Measurements from ENCODE around the gene KMT2E.

The KMT2E gene

DNA sequence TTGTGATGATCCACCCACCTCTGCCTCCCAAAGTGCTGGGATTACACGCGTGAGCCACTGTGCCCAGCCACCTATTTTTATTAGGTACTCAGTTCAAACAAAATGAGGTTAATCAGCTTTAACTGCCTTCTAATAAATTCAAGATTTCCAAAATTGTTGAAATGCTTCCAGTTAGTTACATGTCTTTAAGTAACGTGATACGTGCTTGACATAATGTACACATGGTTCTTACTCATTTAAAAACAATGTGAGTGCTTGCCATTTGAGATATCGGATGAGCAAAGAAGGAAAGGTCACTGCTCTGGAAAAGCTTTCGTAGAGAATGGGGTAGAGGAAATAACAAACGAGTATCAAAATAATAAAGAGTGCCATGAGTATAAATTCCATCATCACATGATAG lies 83.6 kb downstream of the KMT2E start:
- Mint-ChIP-seq H3K4me3 (no peak overlapping the region), H3K27me3 (no peaks in the 10 kb centered on the region), H3K36me3 (peaks cover 30% of the 10 kb centered on the region), H3K4me1 (peaks cover 28% of the 10 kb centered on the region), H3K9me3 (no peaks in the 10 kb centered on the region), H3K27ac (no peak overlapping the region)
- no peak for ATAC-seq

DNA sequence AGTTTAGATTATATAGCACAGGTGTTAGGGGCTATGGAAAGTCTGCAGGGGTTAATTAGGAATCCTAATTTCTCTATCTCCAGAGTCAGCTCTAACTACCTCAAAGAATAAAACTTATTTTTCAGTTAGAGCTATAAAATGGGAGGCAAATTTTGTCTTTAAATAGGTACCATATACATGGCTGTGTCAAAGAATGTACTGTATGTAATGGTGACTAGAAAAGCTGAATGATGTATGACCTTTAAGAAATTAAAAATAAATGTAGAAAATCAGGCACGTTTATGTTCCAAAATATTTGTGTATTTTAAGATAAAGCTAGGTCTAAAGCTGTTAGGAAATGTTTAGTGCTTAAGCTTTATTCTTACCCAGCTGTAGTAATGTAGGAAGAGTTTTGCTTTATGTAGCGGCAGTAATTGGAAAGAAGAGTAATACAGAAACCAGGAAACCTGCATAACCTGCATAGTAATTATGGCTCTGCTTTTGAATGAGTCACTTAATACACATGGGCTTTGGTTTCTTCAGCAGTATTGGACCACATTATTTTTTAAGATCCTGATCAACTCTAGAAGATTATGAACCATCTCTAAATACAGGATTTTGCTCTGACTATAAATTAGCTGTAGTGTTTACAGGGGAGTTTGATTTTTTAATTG lies 85.0 kb downstream of the KMT2E start:
- Mint-ChIP-seq H3K27ac (peak overlapping the region; percentile 75), H3K4me3 (no peak overlapping the region), H3K27me3 (no peaks in the 10 kb centered on the region), H3K36me3 (peaks cover 39% of the 10 kb centered on the region), H3K4me1 (peaks cover 28% of the 10 kb centered on the region), H3K9me3 (no peaks in the 10 kb centered on the region)
- ATAC-seq = peak; percentile 73

DNA sequence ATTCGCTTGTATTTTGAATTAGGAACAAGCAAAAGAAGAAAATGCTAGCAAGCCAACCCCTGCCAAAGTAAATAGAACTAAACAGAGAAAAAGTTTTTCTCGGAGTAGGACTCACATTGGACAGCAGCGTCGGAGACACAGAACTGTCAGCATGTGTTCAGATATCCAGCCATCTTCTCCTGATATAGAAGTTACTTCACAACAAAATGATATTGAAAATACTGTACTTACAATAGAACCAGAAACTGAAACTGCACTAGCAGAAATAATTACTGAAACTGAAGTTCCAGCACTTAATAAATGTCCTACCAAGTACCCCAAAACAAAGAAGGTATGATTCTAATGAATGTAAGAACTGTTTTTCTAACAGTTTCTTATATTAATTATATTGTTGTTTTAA lies 87.9 kb downstream of the KMT2E start:
- Mint-ChIP-seq H3K36me3 (peaks cover 43% of the 10 kb centered on the region), H3K4me1 (peaks cover 28% of the 10 kb centered on the region), H3K9me3 (no peaks in the 10 kb centered on the region), H3K27me3 (no peaks in the 10 kb centered on the region), H3K27ac (no peak overlapping the region), H3K4me3 (no peak overlapping the region)
- ATAC-seq = no peak

DNA sequence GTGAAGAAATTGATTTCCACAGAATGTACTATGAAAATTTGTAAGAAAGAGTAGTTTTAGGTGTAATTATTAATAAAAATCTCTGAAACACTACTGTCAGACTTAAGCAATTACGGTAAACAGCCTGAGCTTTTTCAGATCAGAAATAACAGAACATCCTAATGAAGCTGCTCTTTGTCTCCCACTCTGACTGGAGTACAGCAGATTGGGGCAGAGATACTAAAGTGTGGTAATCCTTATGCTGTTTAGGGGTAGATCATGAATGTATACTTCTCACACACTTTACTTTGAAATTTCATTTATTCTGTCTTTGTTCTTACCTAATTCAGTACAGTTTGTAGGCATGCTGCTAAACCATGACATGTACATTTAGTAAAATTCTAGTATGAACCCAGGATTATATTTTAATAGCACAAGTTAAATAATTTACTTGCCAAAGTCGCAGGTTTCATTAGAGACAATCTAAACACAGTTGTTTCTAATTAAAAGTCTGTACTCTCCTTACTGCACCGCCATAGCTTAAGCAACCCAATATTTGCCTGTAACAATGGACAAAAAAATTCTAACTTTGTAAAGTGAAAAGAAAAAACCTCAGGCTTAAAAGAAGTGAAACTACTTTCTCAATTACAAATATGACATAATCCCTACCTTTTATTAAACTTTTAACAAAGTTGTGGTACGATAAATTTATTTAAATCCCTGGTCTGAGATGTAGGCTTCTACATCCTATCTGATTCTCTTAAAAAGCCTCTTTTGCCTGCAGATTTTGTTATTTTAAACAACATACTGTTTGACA lies 88.8 kb downstream of the KMT2E start:
- Mint-ChIP-seq H3K9me3 (no peaks in the 10 kb centered on the region), H3K4me1 (peaks cover 24% of the 10 kb centered on the region), H3K36me3 (peaks cover 38% of the 10 kb centered on the region), H3K4me3 (no peak overlapping the region), H3K27me3 (no peaks in the 10 kb centered on the region), H3K27ac (no peak overlapping the region)
- ATAC-seq = no peak

DNA sequence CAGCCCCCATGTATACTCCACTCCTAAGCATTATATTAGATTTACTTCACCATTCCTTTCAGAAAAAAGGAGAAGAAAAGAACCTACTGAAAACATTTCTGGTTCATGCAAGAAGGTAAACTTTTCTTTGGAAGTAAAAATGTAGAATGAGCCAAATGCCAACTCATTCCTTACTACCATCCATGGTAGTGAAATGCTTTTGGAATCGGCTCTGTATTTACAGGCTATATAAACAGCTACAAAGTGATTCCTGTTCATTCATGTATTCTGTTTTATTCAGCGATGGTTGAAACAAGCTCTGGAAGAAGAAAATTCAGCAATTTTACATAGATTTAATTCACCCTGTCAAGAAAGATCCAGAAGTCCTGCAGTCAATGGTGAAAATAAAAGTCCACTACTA lies 91.6 kb downstream of the KMT2E start:
- H3K4me1 Mint-ChIP-seq = peaks cover 7% of the 10 kb centered on the region

DNA sequence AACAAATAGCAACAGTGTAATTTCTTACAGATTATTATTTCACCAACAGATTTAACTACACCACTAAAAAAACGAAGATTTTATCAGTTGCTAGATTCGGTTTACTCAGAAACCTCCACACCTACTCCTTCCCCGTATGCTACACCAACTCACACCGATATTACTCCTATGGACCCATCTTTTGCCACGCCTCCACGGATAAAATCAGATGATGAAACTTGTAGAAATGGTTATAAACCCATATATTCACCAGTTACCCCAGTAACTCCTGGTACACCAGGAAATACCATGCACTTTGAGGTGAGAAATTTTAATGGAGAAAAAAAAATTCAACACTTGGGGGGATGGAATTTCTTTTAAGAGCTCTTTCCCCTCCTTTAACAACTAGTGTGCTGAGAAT lies 92.5 kb downstream of the KMT2E start:
- Mint-ChIP-seq H3K36me3 (peaks cover 23% of the 10 kb centered on the region), H3K4me1 (no peaks in the 10 kb centered on the region), H3K9me3 (no peaks in the 10 kb centered on the region), H3K4me3 (no peak overlapping the region), H3K27me3 (no peaks in the 10 kb centered on the region), H3K27ac (peak overlapping the region; percentile 24)
- ATAC-seq = no peak

More for the DNA sequence above, 91.6 kb downstream of the KMT2E start:
- ATAC-seq = no peak
- Mint-ChIP-seq H3K27ac (peak overlapping the region; percentile 24), H3K36me3 (peaks cover 31% of the 10 kb centered on the region), H3K4me3 (no peak overlapping the region), H3K27me3 (no peaks in the 10 kb centered on the region), H3K9me3 (no peaks in the 10 kb centered on the region)

DNA sequence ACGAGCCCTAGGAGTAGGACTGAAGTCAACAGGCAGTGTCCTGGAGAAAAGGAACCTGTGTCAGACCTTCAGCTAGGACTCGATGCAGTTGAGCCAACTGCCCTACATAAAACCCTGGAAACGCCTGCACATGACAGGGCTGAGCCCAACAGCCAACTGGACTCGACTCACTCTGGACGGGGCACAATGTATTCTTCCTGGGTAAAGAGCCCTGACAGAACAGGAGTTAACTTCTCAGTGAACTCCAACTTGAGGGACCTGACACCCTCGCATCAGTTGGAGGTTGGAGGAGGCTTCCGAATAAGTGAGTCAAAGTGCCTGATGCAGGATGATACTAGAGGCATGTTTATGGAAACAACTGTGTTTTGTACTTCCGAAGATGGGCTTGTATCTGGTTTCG lies 93.5 kb downstream of the KMT2E start:
- H3K4me1 Mint-ChIP-seq = no peaks in the 10 kb centered on the region
- no peaks in the 10 kb centered on the region for H3K9me3 Mint-ChIP-seq
- no peaks in the 10 kb centered on the region for H3K27me3 Mint-ChIP-seq
- H3K4me3 Mint-ChIP-seq = no peak overlapping the region
- H3K27ac Mint-ChIP-seq = no peak overlapping the region
- ATAC-seq = no peak
- H3K36me3 Mint-ChIP-seq = peaks cover 31% of the 10 kb centered on the region

DNA sequence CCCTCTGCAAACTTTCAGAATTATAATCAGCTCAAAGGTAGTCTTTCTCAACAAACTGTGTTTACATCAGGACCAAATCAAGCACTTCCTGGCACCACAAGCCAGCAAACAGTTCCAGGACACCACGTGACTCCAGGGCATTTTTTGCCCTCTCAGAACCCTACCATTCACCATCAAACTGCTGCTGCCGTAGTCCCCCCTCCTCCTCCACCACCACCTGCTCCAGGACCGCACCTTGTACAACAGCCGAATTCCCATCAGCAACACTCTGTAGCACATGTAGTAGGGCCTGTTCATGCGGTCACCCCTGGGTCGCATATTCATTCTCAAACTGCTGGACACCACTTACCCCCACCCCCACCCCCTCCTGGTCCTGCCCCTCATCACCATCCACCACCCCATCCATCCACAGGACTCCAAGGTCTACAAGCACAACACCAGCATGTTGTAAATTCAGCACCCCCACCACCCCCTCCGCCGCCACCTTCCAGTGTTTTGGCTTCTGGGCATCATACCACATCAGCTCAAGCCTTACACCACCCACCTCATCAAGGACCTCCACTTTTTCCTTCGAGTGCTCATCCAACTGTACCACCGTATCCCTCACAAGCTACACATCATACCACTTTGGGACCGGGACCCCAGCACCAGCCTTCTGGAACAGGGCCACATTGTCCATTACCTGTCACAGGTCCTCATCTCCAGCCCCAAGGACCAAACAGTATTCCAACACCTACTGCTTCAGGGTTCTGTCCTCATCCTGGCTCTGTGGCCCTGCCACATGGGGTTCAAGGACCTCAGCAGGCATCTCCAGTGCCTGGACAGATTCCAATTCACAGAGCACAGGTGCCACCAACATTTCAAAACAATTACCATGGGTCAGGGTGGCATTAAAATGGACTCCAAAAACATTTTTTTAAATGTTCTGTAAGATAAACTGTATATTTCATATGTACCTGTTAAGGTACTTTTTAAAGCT lies 98.7 kb downstream of the KMT2E start:
- H3K36me3 Mint-ChIP-seq = peaks cover 32% of the 10 kb centered on the region
- no peaks in the 10 kb centered on the region for H3K9me3 Mint-ChIP-seq
- no peaks in the 10 kb centered on the region for H3K4me1 Mint-ChIP-seq
- no peaks in the 10 kb centered on the region for H3K27me3 Mint-ChIP-seq
- ATAC-seq = no peak
- H3K27ac Mint-ChIP-seq = peak overlapping the region; percentile 5
- no peak overlapping the region for H3K4me3 Mint-ChIP-seq

DNA sequence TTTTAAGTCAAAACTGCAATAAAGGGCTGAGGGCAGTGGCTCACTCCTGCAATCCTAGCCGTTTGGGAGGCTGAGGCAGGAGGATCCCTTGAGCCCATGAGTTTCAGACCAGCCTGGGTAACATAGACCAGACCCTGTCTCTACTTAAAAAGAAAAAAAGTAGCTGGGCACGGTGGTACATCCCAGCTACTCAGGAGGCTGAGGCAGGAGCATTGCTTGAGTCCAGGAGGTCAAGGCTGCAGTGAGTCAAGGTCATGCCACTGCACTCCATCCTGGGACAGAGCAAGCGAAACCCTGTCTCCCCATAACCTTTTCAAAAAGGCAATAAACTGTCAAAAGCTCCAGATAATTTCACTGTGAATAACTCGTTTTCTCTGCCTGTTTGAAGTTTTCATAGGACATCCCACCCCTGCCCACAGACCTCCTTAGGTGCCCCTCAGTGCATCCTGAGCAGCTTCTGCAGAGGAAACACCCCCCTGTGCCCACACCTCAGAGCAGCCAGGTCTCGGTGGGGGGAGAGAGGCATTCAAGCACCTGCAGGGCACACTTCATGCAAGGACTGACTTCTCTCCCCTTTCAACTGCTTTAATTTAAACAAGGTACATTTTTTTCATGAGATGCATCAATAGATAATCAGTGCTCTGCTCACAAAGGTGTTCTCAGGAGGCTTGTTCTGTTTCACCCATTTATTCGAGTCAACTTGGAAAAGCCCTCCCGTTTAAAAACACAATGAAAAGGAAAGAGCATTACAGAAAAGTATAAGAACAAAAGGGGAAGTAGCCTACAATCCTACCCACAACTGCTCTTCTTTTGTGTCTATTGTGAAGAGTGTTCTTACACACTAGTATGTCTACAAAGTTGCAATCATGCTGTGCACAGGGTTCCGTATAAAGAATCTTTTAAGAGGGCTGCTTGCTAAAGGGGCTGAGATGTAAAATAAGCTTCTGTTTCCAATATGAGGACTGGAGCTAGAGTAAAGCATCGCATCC lies 104.9 kb downstream of the KMT2E start:
- Mint-ChIP-seq H3K4me1 (peaks cover 15% of the 10 kb centered on the region), H3K36me3 (peaks cover 44% of the 10 kb centered on the region), H3K9me3 (no peaks in the 10 kb centered on the region), H3K27ac (peak overlapping the region; percentile 60), H3K27me3 (no peaks in the 10 kb centered on the region), H3K4me3 (peak overlapping the region; percentile 24)
- ATAC-seq = peak; percentile 82

DNA sequence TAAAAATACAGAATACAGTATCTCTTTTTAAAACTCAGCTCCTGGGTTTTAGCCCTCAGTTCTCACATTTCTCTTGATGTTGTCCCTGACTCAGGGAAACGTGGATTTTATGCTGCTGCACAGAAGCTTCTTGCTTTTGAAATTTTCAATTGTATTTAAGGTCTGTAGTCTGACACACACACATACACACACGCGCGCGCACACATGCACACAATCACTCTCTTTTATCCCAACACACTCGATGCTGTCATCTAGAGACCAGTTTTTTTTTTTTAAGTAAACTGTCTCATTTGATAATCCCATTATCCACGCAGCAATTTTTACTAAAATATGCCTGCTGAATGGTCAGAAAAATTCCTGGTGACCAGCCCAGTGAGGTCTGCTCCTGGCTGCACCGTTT lies 108.6 kb downstream of the KMT2E start:
- H3K9me3 Mint-ChIP-seq = no peaks in the 10 kb centered on the region
- no peak overlapping the region for H3K27ac Mint-ChIP-seq
- H3K36me3 Mint-ChIP-seq = peaks cover 46% of the 10 kb centered on the region
- no peak for ATAC-seq
- no peaks in the 10 kb centered on the region for H3K27me3 Mint-ChIP-seq
- H3K4me3 Mint-ChIP-seq = no peak overlapping the region
- peaks cover 33% of the 10 kb centered on the region for H3K4me1 Mint-ChIP-seq

DNA sequence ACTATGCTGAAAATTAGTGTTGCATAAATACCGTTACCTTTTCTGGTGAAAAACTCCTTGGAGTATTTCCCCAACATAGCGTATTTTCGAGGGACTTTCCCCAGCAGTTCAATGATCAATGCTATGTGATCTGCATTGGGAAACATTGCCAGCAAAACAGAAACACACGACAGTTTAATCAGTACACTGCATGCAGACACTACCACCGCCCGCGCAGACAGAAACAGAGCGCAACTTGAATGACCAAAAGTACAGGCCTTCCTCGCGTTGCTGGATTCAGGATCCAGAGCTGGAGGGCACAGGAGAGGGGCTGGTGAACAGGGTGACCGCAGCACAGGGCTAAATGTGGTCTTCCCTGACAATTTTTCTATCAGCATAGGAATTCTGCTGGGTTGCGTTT lies 111.7 kb downstream of the KMT2E start:
- Mint-ChIP-seq H3K27me3 (no peaks in the 10 kb centered on the region), H3K4me1 (peaks cover 18% of the 10 kb centered on the region), H3K4me3 (no peak overlapping the region), H3K9me3 (no peaks in the 10 kb centered on the region), H3K27ac (no peak overlapping the region), H3K36me3 (peaks cover 52% of the 10 kb centered on the region)
- no peak for ATAC-seq

DNA sequence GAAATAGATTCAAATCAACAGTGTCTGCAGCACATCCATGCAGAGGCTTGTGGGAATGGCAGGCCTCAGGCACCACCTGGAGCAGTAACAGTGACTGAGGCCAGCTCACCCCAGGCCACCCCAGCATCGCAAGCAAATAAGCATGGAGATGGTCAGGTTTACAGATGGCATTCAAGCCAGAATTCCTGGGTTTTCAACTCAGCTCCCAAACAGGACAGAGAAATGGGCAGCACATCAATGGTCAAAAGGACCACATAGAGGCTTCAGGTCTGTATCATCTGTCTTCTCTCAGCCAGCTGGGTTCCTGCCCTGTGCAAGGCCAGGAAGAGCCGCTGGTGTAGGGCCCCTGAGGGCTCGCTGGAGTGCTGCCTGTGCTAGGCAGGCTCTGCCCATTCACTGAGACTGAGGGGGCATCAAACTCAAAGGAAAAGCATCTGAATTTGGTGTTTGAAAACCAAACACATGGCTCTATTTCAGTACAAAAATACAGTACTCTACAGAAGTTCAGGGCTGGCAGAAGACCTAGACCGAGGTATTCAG lies 112.5 kb downstream of the KMT2E start:
- ATAC-seq = no peak
- Mint-ChIP-seq H3K9me3 (no peaks in the 10 kb centered on the region), H3K27me3 (no peaks in the 10 kb centered on the region), H3K27ac (no peak overlapping the region), H3K4me1 (peaks cover 24% of the 10 kb centered on the region), H3K4me3 (no peak overlapping the region), H3K36me3 (peaks cover 50% of the 10 kb centered on the region)

DNA sequence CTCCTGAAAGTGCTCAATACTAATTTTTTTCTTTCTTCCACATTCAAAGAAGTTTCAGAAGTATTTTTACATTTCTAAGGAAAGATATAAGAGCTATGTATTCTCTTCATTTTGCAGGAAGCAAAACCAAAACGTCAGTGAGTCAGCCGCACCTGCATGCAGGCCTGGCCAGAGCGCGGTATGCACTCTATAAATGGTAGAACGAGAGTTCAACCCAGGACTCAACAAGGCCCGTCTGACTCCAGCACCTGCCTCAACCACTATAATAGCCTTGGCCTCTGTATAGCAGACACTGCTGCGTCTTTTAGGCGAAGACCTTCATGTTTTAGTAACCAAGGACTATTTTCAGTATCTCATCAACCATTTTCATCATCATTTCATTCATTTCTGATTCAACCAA lies 113.2 kb downstream of the KMT2E start:
- ATAC-seq = no peak
- no peak overlapping the region for H3K27ac Mint-ChIP-seq
- no peaks in the 10 kb centered on the region for H3K27me3 Mint-ChIP-seq
- no peak overlapping the region for H3K4me3 Mint-ChIP-seq
- peaks cover 50% of the 10 kb centered on the region for H3K36me3 Mint-ChIP-seq
- peaks cover 24% of the 10 kb centered on the region for H3K4me1 Mint-ChIP-seq
- no peaks in the 10 kb centered on the region for H3K9me3 Mint-ChIP-seq

DNA sequence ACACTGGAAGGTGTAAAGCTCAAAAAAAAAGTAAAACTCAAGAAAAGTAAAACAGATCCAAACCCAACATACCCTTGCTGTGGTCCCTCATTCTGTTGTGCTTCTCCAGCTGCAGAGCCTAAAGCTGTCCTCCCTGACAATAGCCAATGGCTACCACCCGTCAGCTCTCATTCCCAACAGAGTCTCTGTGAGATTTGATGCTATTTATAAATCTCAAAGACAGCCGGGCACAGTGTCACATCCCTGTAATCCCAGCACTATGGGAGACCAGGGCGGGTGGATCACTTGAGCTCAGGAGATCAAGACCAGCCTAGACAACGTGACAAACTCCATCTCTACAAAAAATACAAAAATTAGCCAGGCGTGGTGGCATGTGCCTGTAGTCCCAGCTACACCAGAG lies 116.0 kb downstream of the KMT2E start:
- H3K36me3 Mint-ChIP-seq = peaks cover 50% of the 10 kb centered on the region
- H3K4me3 Mint-ChIP-seq = no peak overlapping the region
- H3K27me3 Mint-ChIP-seq = no peaks in the 10 kb centered on the region
- no peak for ATAC-seq
- H3K9me3 Mint-ChIP-seq = no peaks in the 10 kb centered on the region
- no peak overlapping the region for H3K27ac Mint-ChIP-seq
- peaks cover 24% of the 10 kb centered on the region for H3K4me1 Mint-ChIP-seq
